ENCODE data around the gene SLC25A3.

Gene SLC25A3

DNA sequence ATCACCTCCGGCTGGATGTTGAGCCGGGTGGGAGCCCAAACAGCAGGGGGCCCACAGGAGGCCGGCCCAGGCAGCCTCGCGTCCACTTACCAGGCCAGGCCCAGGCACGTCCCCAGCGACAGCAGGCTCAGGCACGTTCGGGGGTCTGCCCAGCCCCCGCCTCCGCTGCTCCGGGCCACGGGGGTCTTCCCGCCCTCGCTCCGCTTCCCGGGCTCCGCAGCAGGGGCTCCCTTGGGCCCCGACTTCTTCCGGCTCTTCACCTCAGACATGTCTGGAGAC lies 50.9 kb downstream of the SLC25A3 start:
- H3K27ac ChIP-seq (ENCODE audit: low read length): peak overlapping the region; percentile 77
- H3K36me3 ChIP-seq (replicated peaks; ENCODE audit: low read depth, low read length): peaks cover 31% of the 10 kb centered on the region
- H3K4me2 ChIP-seq (ENCODE audit: low read length): peak overlapping the region; percentile 86
- peak overlapping the region; percentile 6; the same call in 1 of the 2 replicates for H2AFZ ChIP-seq (ENCODE audit: low read depth, low read length)
- H3K4me3 ChIP-seq (ENCODE audit: low read length): peak overlapping the region; percentile 82
- H3K4me1 ChIP-seq (ENCODE audit: low read length): peaks cover 14% of the 10 kb centered on the region
- H3K9me3 ChIP-seq (ENCODE audit: insufficient read depth, low read length): no peaks in the 10 kb centered on the region
- TF ChIP-seq, protein P1, sequence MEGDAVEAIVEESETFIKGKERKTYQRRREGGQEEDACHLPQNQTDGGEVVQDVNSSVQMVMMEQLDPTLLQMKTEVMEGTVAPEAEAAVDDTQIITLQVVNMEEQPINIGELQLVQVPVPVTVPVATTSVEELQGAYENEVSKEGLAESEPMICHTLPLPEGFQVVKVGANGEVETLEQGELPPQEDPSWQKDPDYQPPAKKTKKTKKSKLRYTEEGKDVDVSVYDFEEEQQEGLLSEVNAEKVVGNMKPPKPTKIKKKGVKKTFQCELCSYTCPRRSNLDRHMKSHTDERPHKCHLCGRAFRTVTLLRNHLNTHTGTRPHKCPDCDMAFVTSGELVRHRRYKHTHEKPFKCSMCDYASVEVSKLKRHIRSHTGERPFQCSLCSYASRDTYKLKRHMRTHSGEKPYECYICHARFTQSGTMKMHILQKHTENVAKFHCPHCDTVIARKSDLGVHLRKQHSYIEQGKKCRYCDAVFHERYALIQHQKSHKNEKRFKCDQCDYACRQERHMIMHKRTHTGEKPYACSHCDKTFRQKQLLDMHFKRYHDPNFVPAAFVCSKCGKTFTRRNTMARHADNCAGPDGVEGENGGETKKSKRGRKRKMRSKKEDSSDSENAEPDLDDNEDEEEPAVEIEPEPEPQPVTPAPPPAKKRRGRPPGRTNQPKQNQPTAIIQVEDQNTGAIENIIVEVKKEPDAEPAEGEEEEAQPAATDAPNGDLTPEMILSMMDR (IDR thresholded peaks at IDR 0.05; ENCODE audit: low read depth, low read length): no peak
- no peak for TF ChIP-seq EZH2phosphoT487 (IDR thresholded peaks at IDR 0.05; ENCODE audit: low read depth)
- peaks cover 57% of the 10 kb centered on the region for H3K79me2 ChIP-seq (ENCODE audit: low read length)
- peak overlapping the region; percentile 83 for H3K9ac ChIP-seq (ENCODE audit: low read length)
- H4K20me1 ChIP-seq (ENCODE audit: insufficient read depth, low read length): peaks cover 7% of the 10 kb centered on the region
- H3K27me3 ChIP-seq (ENCODE audit: low read depth, low read length): no peaks in the 10 kb centered on the region

DNA sequence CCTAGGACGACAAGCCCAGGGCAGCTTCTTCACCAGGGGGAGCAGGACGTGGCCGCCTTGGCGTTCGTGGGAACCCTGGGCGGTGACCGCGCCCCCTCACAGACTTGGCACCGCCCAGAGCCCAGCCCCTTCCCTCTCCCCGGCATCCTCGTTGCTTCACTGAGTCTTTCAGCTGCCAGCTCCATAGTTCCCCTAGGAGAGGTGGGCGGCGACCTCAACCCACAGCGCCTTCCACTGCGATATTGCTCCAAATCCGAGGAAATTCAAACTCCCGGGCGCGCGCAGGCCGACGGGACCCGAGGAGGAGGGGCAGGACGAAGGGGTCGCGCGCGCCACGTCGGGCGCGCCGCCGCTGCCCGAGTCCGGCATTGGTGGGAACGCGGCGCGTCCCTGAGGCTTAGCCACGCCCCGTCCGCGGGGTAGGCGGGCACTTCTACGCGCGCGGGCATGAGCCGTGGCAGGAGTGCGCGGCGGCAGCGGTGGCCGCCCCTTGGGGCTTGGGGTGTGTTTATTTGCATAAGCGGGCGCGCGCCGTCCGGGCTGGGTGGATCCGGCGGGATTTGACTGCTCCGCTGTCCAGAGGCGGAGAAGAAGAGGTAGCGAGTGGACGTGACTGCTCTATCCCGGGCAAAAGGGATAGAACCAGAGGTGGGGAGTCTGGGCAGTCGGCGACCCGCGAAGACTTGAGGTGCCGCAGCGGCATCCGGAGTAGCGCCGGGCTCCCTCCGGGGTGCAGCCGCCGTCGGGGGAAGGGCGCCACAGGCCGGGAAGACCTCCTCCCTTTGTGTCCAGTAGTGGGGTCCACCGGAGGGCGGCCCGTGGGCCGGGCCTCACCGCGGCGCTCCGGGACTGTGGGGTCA lies 51.5 kb downstream of the SLC25A3 start, which contains the start of the genes APAF1 and IKBIP:
APAF1 (plus strand) TSS at position 579 of the 860 bp plus-strand sequence. CDS start 3,070 bp downstream, outside the sequence.
IKBIP (minus strand) TSS at position 77 of the 860 bp plus-strand sequence. CDS start 87 bp downstream, outside the sequence.
- H3K27ac ChIP-seq (ENCODE audit: low read length): peak within 1 kb of the TSS; percentile 77
- peak within 1 kb of the TSS; percentile 60; the same call in 1 of the 2 replicates for H2AFZ ChIP-seq (ENCODE audit: low read depth, low read length)
- peaks cover 34% of the 10 kb centered on the region for H3K36me3 ChIP-seq (replicated peaks; ENCODE audit: low read depth, low read length)
- peaks cover 7% of the 10 kb centered on the region for H4K20me1 ChIP-seq (ENCODE audit: insufficient read depth, low read length)
- peak within 1 kb of the TSS; percentile 86 for H3K4me2 ChIP-seq (ENCODE audit: low read length)
- no peaks in the 10 kb centered on the region for H3K27me3 ChIP-seq (ENCODE audit: low read depth, low read length)
- TF ChIP-seq EZH2phosphoT487 (IDR thresholded peaks at IDR 0.05; ENCODE audit: low read depth): no peak
- H3K4me1 ChIP-seq (ENCODE audit: low read length): peaks cover 14% of the 10 kb centered on the region
- no peaks in the 10 kb centered on the region for H3K9me3 ChIP-seq (ENCODE audit: insufficient read depth, low read length)
- peak within 1 kb of the TSS; percentile 82 for H3K4me3 ChIP-seq (ENCODE audit: low read length)
- peak within 1 kb of the TSS; percentile 83 for H3K9ac ChIP-seq (ENCODE audit: low read length)
- peaks cover 54% of the 10 kb centered on the region for H3K79me2 ChIP-seq (ENCODE audit: low read length)

DNA sequence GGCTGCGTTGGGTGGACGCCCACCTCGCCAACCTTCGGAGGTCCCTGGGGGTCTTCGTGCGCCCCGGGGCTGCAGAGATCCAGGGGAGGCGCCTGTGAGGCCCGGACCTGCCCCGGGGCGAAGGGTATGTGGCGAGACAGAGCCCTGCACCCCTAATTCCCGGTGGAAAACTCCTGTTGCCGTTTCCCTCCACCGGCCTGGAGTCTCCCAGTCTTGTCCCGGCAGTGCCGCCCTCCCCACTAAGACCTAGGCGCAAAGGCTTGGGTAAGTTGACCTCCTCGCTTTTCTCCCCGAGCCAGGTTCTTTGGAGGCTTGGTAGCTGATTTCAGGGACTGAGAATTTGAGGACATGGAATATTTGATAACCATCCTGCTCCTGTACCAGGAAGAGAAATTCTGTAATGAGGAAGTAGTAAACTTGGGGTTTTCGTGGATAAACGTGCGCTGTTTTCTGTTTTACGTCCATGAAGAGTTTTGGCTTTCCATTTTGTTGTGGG lies 52.1 kb downstream of the SLC25A3 start:
- Histone ChIP-seq H3K79me2 (ENCODE audit: low read length) (peaks cover 51% of the 10 kb centered on the region), H3K9ac (ENCODE audit: low read length) (peak overlapping the region; percentile 77), H3K27ac (ENCODE audit: low read length) (peak overlapping the region; percentile 33)

DNA sequence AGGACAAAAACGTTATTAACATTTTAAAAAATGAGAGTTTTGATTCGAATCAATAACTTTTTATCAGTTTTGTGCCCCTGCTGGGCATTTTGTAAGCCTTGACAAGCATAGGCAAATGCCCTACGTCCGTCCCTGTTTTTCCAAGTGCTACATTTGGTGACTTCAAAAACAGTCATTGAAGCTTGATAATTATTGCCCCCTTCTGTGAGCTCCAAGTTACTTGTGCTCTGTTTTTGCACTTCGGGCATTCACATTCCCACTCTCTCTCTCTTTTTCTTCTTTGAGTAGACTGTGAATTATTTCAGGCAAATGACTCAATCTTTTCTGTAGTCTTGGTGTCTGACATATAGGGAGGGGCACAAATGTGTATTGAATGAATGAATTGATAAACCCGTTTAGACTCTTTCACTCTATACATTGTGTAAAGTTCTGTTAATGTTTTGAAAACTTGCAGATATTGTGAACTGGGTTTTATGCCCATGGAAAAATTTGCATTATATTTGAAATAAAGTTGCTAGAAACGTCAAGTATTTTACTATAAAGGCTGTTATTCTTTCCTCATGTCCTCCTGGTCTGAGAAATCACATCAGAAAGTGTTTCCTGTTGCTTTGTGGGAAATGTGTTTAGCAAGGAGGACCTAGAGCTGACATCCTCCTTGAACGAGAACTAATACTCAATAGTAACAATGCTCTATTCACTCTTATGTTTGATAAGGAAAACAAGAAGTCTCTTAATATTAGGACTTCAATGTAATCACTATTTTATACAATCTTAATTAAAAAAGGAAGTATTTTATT lies 53.0 kb downstream of the SLC25A3 start:
- Histone ChIP-seq H3K27ac (ENCODE audit: low read length) (no peak overlapping the region), H3K9ac (ENCODE audit: low read length) (peak overlapping the region; percentile 77), H3K79me2 (ENCODE audit: low read length) (peaks cover 44% of the 10 kb centered on the region), H3K9me3 (ENCODE audit: insufficient read depth, low read length) (no peaks in the 10 kb centered on the region), H4K20me1 (ENCODE audit: insufficient read depth, low read length) (peaks cover 7% of the 10 kb centered on the region), H3K27me3 (ENCODE audit: low read depth, low read length) (no peaks in the 10 kb centered on the region), H3K4me3 (ENCODE audit: low read length) (peak overlapping the region; percentile 82), H3K4me2 (ENCODE audit: low read length) (peak overlapping the region; percentile 80), H3K36me3 (replicated peaks; ENCODE audit: low read depth, low read length) (peaks cover 34% of the 10 kb centered on the region), H2AFZ (ENCODE audit: low read depth, low read length) (no peak overlapping the region), H3K4me1 (ENCODE audit: low read length) (peaks cover 14% of the 10 kb centered on the region)
- TF ChIP-seq, protein P1 (IDR thresholded peaks at IDR 0.05; ENCODE audit: low read depth, low read length): no peak; the same call in 1 of the 2 replicates
- TF ChIP-seq EZH2phosphoT487 (IDR thresholded peaks at IDR 0.05; ENCODE audit: low read depth): no peak

More for the DNA sequence above, 52.1 kb downstream of the SLC25A3 start:
- peaks cover 14% of the 10 kb centered on the region for H3K4me1 ChIP-seq (ENCODE audit: low read length)
- TF ChIP-seq EZH2phosphoT487 (IDR thresholded peaks at IDR 0.05; ENCODE audit: low read depth): no peak
- TF ChIP-seq, protein P1 (IDR thresholded peaks at IDR 0.05; ENCODE audit: low read depth, low read length): no peak
- H3K4me3 ChIP-seq (ENCODE audit: low read length): peak overlapping the region; percentile 82
- H3K4me2 ChIP-seq (ENCODE audit: low read length): peak overlapping the region; percentile 80
- H4K20me1 ChIP-seq (ENCODE audit: insufficient read depth, low read length): peaks cover 7% of the 10 kb centered on the region
- H2AFZ ChIP-seq (ENCODE audit: low read depth, low read length): peak overlapping the region; percentile 60; the same call in 1 of the 2 replicates
- no peaks in the 10 kb centered on the region for H3K27me3 ChIP-seq (ENCODE audit: low read depth, low read length)
- H3K9me3 ChIP-seq (ENCODE audit: insufficient read depth, low read length): no peaks in the 10 kb centered on the region
- peaks cover 35% of the 10 kb centered on the region for H3K36me3 ChIP-seq (replicated peaks; ENCODE audit: low read depth, low read length)

Data from OCI-LY3 (cell line).